ENCODE data around the gene TRIM50.
"Not testable (repeated sequence)": the region's sequence is repeated elsewhere in the genome, so short reads cannot be mapped to it uniquely, and the experiment has no call there.

DNA sequence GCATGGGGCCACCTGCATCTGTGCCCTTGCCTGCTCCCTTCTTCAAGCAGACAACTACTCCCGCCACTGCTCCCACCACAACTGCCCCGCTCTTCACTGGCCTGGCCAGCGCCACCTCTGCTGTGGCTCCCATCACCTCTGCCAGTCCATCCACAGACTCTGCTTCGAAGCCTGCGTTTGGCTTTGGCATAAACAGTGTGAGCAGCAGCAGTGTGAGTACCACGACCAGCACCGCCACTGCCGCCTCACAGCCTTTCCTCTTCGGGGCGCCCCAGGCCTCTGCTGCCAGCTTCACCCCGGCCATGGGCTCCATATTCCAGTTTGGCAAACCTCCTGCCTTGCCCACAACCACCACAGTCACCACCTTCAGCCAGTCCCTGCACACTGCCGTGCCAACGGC, 30.6 kb downstream of the TRIM50 start:
- TF ChIP-seq CTCF (IDR thresholded peaks at IDR 0.05); POLR2A (IDR thresholded peaks at IDR 0.05); EP300 (IDR thresholded peaks at IDR 0.05; ENCODE audit: low read depth); POLR2AphosphoS5 (IDR thresholded peaks at IDR 0.05): not testable (repeated sequence)
